Endothelial cell of umbilical vein (primary cell): ENCODE results near the gene LIN7A. TPM values are rescaled to one million over a fixed set of nuclear protein-coding genes. Genes with fewer than 3 reads are reported as not detected.

Experiments used
- BruUV-seq: library from RNA; stranded (reverse); fragments of 400-500 nt; replicated peaks from 2 replicates; lab custom pipeline; 2021; lab: Mats Ljungman, UMichigan
- CTCF ChIA-PET: fragments of 300-600, 350-600 bp; sonication (Branson Sonifier 250); formaldehyde crosslinking; loops from one replicate; lab custom pipeline; 2021; ENCODE audit warnings: antibody characterized with exemption, inconsistent platforms; lab: Charles Lee
- POLR2A ChIA-PET: fragments of 300-600, 350-600 bp; sonication (Branson Sonifier 250); formaldehyde crosslinking; loops from one replicate; lab custom pipeline; 2021; ENCODE audit warnings: antibody characterized with exemption, inconsistent platforms; lab: Charles Lee
- DNase-seq: peaks from one replicate; pipeline ENCODE4 v3.0.0-alpha.2; 2011; ENCODE audit warnings: low read depth, low spot score
- FAIRE-seq: peaks from 2 replicates; lab custom pipeline; 2011; peaks lifted over from hg19 to GRCh38; lab: Jason Lieb, UNC
- H2AFZ ChIP-seq: 2 replicates; pipeline ENCODE4 v1.6.0; 2012; ENCODE audit warnings: low read depth, low read length, control low read depth, inconsistent platforms
- H3K27ac ChIP-seq: 2 replicates; pipeline ENCODE4 v1.5.1; 2011; ENCODE audit warnings: low read depth, mild to moderate bottlenecking, control low read depth, low read length, moderate library complexity; ENCODE audit not compliant: insufficient read depth
- H3K27me3 ChIP-seq, 2 experiments: 2 replicates each; pipeline versions ENCODE4 v1.6.0 to v1.6.1; 2011; ENCODE audit warnings: low read length in 2 of 2, mixed read lengths in 1 of 2; ENCODE audit not compliant: control insufficient read depth in 2 of 2, insufficient read depth in 2 of 2
- H3K36me3 ChIP-seq, 2 experiments: 2 replicates in 1 of 2; 3 replicates in 1 of 2; pipeline ENCODE4 v1.5.1; 2011; ENCODE audit warnings: low read length in 2 of 2, mild to moderate bottlenecking in 1 of 2, moderate library complexity in 1 of 2; ENCODE audit not compliant: control insufficient read depth in 2 of 2, insufficient read depth in 2 of 2; ENCODE audit errors: extremely low read depth in 1 of 2
- H3K4me1 ChIP-seq: 3 replicates; pipeline ENCODE4 v1.5.1; 2011; ENCODE audit warnings: mild to moderate bottlenecking, low read length; ENCODE audit not compliant: control insufficient read depth, insufficient read depth; ENCODE audit errors: extremely low read depth
- H3K4me2 ChIP-seq: 2 replicates; pipeline ENCODE4 v1.6.1; 2011; ENCODE audit warnings: low read length, control low read depth, mixed read lengths; ENCODE audit not compliant: insufficient read depth
- H3K4me3 ChIP-seq, 3 experiments: fragments of 200-600 bp in 1 of 3; sonication (generic), shearing (Covaris generic) in 1 of 3; replicated peaks in 1 of 3; 2 replicates each; pipeline ENCODE4 v1.5.1; 2011 to 2016; ENCODE audit warnings: control low read depth in 3 of 3, low read length in 3 of 3, mild to moderate bottlenecking in 2 of 3, inconsistent platforms in 1 of 3, low read depth in 1 of 3, moderate library complexity in 1 of 3; ENCODE audit not compliant: insufficient read depth in 1 of 3
- H3K79me2 ChIP-seq: 2 replicates; pipeline ENCODE4 v1.6.0; 2012; ENCODE audit warnings: low read length, inconsistent platforms; ENCODE audit not compliant: control insufficient read depth, insufficient read depth
- H3K9ac ChIP-seq: replicated peaks from 2 replicates; pipeline ENCODE3; 2011; ENCODE audit warnings: low read length, control low read depth; ENCODE audit not compliant: insufficient read depth; ENCODE audit errors: extremely low read depth
- H3K9me1 ChIP-seq: replicated peaks from 3 replicates; pipeline ENCODE4 v1.6.0; 2011; ENCODE audit warnings: mild to moderate bottlenecking, low read length; ENCODE audit not compliant: control insufficient read depth, insufficient read depth; ENCODE audit errors: extremely low read depth
- H3K9me3 ChIP-seq: replicated peaks from 2 replicates; pipeline ENCODE4 v1.5.1; 2012; ENCODE audit warnings: low read length, inconsistent platforms; ENCODE audit not compliant: control insufficient read depth, insufficient read depth
- H4K20me1 ChIP-seq: replicated peaks from 2 replicates; pipeline ENCODE3; 2011; ENCODE audit warnings: mild to moderate bottlenecking, low read length; ENCODE audit not compliant: control insufficient read depth, insufficient read depth; ENCODE audit errors: extremely low read depth
- EZH2 ChIP-seq: IDR thresholded peaks from 2 replicates; pipeline ENCODE4 v1.6.1; 2012; ENCODE audit warnings: borderline replicate concordance, low read depth, mild to moderate bottlenecking, moderate library complexity, low read length, inconsistent platforms; ENCODE audit not compliant: severe bottlenecking
- FOS ChIP-seq: IDR thresholded peaks from 2 replicates; pipeline ENCODE4 v1.6.1; 2011; ENCODE audit warnings: mild to moderate bottlenecking, low read length, moderate library complexity, borderline replicate concordance; ENCODE audit not compliant: insufficient read depth
- GATA2 ChIP-seq: IDR thresholded peaks from 2 replicates; pipeline ENCODE4 v1.7.0; 2011; ENCODE audit warnings: low read depth, mild to moderate bottlenecking, moderate library complexity, mixed read lengths, low read length; ENCODE audit not compliant: insufficient read length, insufficient read depth
- JUN ChIP-seq: IDR thresholded peaks from 2 replicates; pipeline ENCODE4 v1.6.1; 2011; ENCODE audit warnings: borderline replicate concordance, low read depth; ENCODE audit not compliant: insufficient read length, insufficient read depth
- MYC ChIP-seq: IDR thresholded peaks from one replicate; pipeline ENCODE4 v1.6.1; 2011; ENCODE audit warnings: mild to moderate bottlenecking, low read depth, low read length
- POLR2A ChIP-seq: IDR thresholded peaks from 2 replicates; pipeline ENCODE4 v1.6.1; 2012; ENCODE audit warnings: low read depth, mild to moderate bottlenecking, control low read depth, low read length
- POLR2AphosphoS5 ChIP-seq: IDR thresholded peaks from 2 replicates; pipeline ENCODE4 v1.6.1; 2012; ENCODE audit warnings: low read depth, mild to moderate bottlenecking, control low read depth, low read length, moderate library complexity; ENCODE audit not compliant: insufficient read depth
- dilution Hi-C: fragments of 300-500 bp; cut with MboI; formaldehyde crosslinking; loops from one replicate; pipeline ENCODE4 v1.15.0; 2019; ENCODE audit warnings: low sequenced_read_pairs; ENCODE audit not compliant: extremely low pct_ligation_motif_present
- intact Hi-C: fragments of 100-400 bp; cut with micrococcal nuclease; formaldehyde crosslinking; loops from one replicate; pipeline ENCODE4 v1.10.0; 2022
- polyA plus RNA-seq, 4 experiments: library from polyadenylated mRNA; depleted of rRNA in 3 of 4; stranded (reverse) in 3 of 4; unstranded in 1 of 4; fragments of >200 nt; gene quantifications; 2 replicates each; pipeline versions ENCODE4 v1.2.1 to v1.2.3, GENCODE V29; 2011 to 2012; ENCODE audit warnings: missing spikeins in 1 of 4
- total RNA-seq: library from RNA; stranded (reverse); gene quantifications from 2 replicates; pipeline ENCODE4 v1.2.3, GENCODE V29; 2021
- TF ChIP-seq, protein P1 (sequence below): IDR thresholded peaks from 2 replicates; pipeline ENCODE4 v1.6.1; 2011; ENCODE audit not compliant: insufficient read depth, insufficient read length
- TF ChIP-seq, protein P2 (sequence below), 2 donors: IDR thresholded peaks; 1 replicate in 1 of 2; 2 replicates in 1 of 2; pipeline ENCODE4 v1.5.1; 2011; ENCODE audit warnings: low read length in 2 of 2, mild to moderate bottlenecking in 2 of 2, moderate library complexity in 2 of 2, control low read depth in 1 of 2, inconsistent platforms in 1 of 2, low read depth in 1 of 2; ENCODE audit not compliant: insufficient read depth in 1 of 2; ENCODE audit errors: extremely low read depth in 1 of 2

Gene LIN7A
- total and polyA plus RNA-seq, 2 donors (not counting 3 experiments of a cell fraction or from before 2014, with no cell fraction given), result 1.6 to 4.3 TPM

DNA sequence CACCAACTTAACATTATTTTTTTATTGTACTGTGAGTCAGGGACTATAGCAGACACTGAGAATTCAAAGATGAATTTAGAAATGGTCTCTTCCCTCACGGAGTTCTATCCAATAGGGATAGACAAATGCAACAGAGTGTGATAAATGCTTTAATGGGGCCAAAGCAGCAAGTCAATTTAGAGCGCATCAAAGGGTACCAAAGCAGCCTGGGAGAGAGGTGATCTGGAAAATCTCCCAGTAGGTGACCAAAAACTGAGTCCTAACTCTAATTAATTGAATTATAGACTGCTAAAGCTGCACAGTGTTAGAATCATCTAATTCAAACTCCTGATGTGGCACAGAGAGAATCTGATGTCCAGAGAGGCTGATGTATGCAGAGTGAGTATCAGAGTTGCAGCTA, 2.6 kb downstream of the LIN7A start:
- DNase-seq, result no peak
- no peak overlapping the region for H3K4me3 ChIP-seq
- POLR2A ChIA-PET, result no interaction called here
- no peaks in the 10 kb centered on the region for H3K9me1 ChIP-seq
- FAIRE-seq, result no peak
- peaks cover 2% of the 10 kb centered on the region for H3K4me1 ChIP-seq
- dilution Hi-C loops, result no loop called here
- H3K27me3 ChIP-seq, result peaks cover 0 to 2% of the 10 kb centered on the region in 2 experiments
- H2AFZ ChIP-seq, result no peak overlapping the region
- H3K79me2 ChIP-seq, result no peaks in the 10 kb centered on the region
- no peaks in the 10 kb centered on the region for H3K9me3 ChIP-seq
- no peak overlapping the region for H3K9ac ChIP-seq
- TF ChIP-seq GATA2 (no peak), JUN (no peak), FOS (no peak), POLR2AphosphoS5 (no peak), EZH2 (no peak)
- TF ChIP-seq, protein P1, sequence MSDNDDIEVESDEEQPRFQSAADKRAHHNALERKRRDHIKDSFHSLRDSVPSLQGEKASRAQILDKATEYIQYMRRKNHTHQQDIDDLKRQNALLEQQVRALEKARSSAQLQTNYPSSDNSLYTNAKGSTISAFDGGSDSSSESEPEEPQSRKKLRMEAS, result no peak
- intact Hi-C loops, result loop anchor here (5.0 kb wide), 3 partner anchors 142 to 322 kb away; partner anchors contain the start of gene ACSS3
- H3K36me3 ChIP-seq, result no peaks in the 10 kb centered on the region
- BruUV-seq, result no TSS peak
- no peak overlapping the region for H3K27ac ChIP-seq
- H3K4me2 ChIP-seq, result no peak overlapping the region
- CTCF ChIA-PET, result interaction anchor here (1.1 kb wide), 1 partner anchor 98 kb away, joined by 3 read pairs; no protein-coding TSS in a partner anchor
- H4K20me1 ChIP-seq, result no peaks in the 10 kb centered on the region

DNA sequence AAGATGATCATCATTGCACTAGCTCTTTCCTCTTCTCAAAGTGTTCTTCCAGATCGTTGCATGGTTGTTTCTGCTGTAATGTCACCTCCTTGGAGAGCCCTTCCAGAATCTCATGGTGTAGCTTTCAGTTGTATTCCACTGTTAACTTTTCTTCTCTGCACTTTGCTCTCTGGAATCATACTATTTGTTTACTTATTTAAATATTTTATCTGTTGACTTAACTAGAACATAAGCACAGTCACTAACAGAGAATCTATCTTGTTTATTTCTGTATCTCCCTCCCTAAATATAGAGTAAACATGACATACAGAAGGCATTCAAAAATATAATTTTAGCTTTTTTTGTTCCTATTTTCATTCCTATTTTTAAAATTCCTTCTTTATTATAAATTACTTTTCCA, 11.8 kb downstream of the LIN7A start:
- Histone ChIP-seq H3K27me3 (no peaks in the 10 kb centered on the region), H3K4me1 (no peaks in the 10 kb centered on the region), H3K9ac (no peak overlapping the region), H3K4me3 (no peak overlapping the region), H3K4me2 (no peak overlapping the region), H3K9me1 (no peaks in the 10 kb centered on the region), H2AFZ (no peak overlapping the region), H3K79me2 (no peaks in the 10 kb centered on the region), H3K36me3 (no peaks in the 10 kb centered on the region), H4K20me1 (no peaks in the 10 kb centered on the region), H3K27ac (no peak overlapping the region), H3K9me3 (no peaks in the 10 kb centered on the region)
- dilution Hi-C loops (no loop called here), intact Hi-C loops (no loop called here)
- BruUV-seq, result no TSS peak
- DNase-seq (no peak), FAIRE-seq (no peak)
- ChIA-PET CTCF (no interaction called here), POLR2A (no interaction called here)
- no peak for TF ChIP-seq GATA2
- TF ChIP-seq, protein P1, result no peak
- no peak for TF ChIP-seq FOS
- TF ChIP-seq MYC, result no peak
- TF ChIP-seq JUN, result no peak
- no peak for TF ChIP-seq POLR2AphosphoS5
- no peak for TF ChIP-seq POLR2A
- TF ChIP-seq EZH2, result no peak
- TF ChIP-seq, protein P2, sequence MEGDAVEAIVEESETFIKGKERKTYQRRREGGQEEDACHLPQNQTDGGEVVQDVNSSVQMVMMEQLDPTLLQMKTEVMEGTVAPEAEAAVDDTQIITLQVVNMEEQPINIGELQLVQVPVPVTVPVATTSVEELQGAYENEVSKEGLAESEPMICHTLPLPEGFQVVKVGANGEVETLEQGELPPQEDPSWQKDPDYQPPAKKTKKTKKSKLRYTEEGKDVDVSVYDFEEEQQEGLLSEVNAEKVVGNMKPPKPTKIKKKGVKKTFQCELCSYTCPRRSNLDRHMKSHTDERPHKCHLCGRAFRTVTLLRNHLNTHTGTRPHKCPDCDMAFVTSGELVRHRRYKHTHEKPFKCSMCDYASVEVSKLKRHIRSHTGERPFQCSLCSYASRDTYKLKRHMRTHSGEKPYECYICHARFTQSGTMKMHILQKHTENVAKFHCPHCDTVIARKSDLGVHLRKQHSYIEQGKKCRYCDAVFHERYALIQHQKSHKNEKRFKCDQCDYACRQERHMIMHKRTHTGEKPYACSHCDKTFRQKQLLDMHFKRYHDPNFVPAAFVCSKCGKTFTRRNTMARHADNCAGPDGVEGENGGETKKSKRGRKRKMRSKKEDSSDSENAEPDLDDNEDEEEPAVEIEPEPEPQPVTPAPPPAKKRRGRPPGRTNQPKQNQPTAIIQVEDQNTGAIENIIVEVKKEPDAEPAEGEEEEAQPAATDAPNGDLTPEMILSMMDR (IDR thresholded peaks at IDR 0.05; ENCODE audit: extremely low read depth in 1 of 2, insufficient read depth in 1 of 2, low read depth in 1 of 2, low read length in 2 of 2), result no peak
